Measurements from ENCODE around the gene PPP2R2C.

GRCh38 chr4:6441202-6441582 lies 31.2 kb downstream of the PPP2R2C start:
- no peak for TF ChIP-seq CTCF (conservative IDR thresholded peaks at IDR 0.05 in 1 of 2, IDR thresholded peaks at IDR 0.05 in 1 of 2; ENCODE audit: extremely low read depth in 1 of 2, insufficient read depth in 1 of 2, low read depth in 1 of 2, low read length in 2 of 2)
- no peak for TF ChIP-seq EZH2 (IDR thresholded peaks at IDR 0.05; ENCODE audit: borderline replicate concordance, low read length)

Data from mammary epithelial cell (primary cell).